Duodenal mucosa (tissue), 2 donors: ENCODE data around the gene SLC7A10.

Experiments used
- H3K27ac ChIP-seq: one replicate; pipeline ENCODE4 v1.7.0; 2013; ENCODE audit warnings: low read depth, low read length
- H3K27me3 ChIP-seq, 2 donors: one replicate each; pipeline ENCODE4 v1.7.0; 2013; ENCODE audit warnings: low read length in 2 of 2, control low read depth in 1 of 2; ENCODE audit not compliant: insufficient read depth in 2 of 2, control insufficient read depth in 1 of 2
- H3K36me3 ChIP-seq, 2 donors: one replicate each; pipeline ENCODE4 v1.7.0; 2013; ENCODE audit warnings: low read length in 2 of 2, control low read depth in 1 of 2; ENCODE audit not compliant: insufficient read depth in 2 of 2, control insufficient read depth in 1 of 2
- H3K4me1 ChIP-seq, 2 donors: one replicate each; pipeline ENCODE4 v1.7.0; 2013; ENCODE audit warnings: low read length in 2 of 2, control low read depth in 1 of 2; ENCODE audit not compliant: insufficient read depth in 2 of 2, control insufficient read depth in 1 of 2
- H3K4me3 ChIP-seq, 2 donors: one replicate each; pipeline ENCODE4 v1.7.0; 2013; ENCODE audit warnings: low read length in 2 of 2, low read depth in 1 of 2
- H3K9ac ChIP-seq, 2 donors: one replicate each; pipeline ENCODE4 v1.7.0; 2013; ENCODE audit warnings: low read length in 2 of 2, low read depth in 1 of 2
- H3K9me3 ChIP-seq, 2 donors: one replicate each; pipeline ENCODE4 v1.7.0; 2013; ENCODE audit warnings: low read length in 2 of 2, control low read depth in 1 of 2; ENCODE audit not compliant: control insufficient read depth in 1 of 2

Gene SLC7A10

GRCh38 chr19:33254245-33254824 is 28.7 kb upstream of the SLC7A10 start:
- Histone ChIP-seq H3K4me1 (peaks cover 0 to 10% of the 10 kb centered on the region in 2 donors), H3K4me3 (no peak overlapping the region), H3K9me3 (no peaks in the 10 kb centered on the region), H3K27me3 (peaks cover 0 to 4% of the 10 kb centered on the region in 2 donors), H3K27ac (no peak overlapping the region), H3K9ac (no peak overlapping the region), H3K36me3 (no peaks in the 10 kb centered on the region)

- H3K9me3 ChIP-seq: no peaks in the 10 kb centered on the region
- H3K4me3 ChIP-seq: no peak overlapping the region
- peaks cover 0 to 4% of the 10 kb centered on the region in 2 donors for H3K27me3 ChIP-seq
- no peak overlapping the region for H3K9ac ChIP-seq
- no peak overlapping the region for H3K27ac ChIP-seq
- H3K4me1 ChIP-seq: peaks cover 0 to 11% of the 10 kb centered on the region in 2 donors
- no peaks in the 10 kb centered on the region for H3K36me3 ChIP-seq
These were observed 27.3 kb upstream of the SLC7A10 start for GRCh38 chr19:33252971-33253370.

DNA sequence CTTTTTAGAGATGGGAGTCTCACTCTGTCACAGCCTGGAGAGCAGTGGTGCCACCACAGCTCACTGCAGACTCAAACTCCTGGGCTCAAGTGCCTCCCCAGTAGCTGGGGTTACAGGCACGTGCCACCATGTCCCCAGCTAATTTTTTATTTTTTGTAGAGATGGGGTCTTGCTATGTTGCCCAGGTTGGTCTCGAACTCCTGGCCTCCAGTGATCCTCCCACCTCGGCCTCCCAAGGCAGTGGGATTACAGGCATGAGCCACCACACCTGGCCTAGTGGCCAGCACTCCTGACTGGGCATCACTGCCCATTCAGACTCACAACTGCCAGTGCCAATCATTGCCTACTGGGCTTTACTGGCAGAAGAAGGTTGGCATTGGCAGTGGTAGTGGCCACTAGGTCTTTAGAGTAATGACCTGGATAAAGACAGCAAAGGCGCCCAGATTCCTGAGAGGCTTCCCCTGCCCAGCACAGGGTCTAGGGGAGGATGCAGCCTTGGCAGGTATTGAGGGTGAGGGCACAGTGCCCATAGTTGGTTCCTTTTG is 26.8 kb upstream of the SLC7A10 start:
- Histone ChIP-seq H3K4me3 (no peak overlapping the region), H3K27me3 (peaks cover 0 to 4% of the 10 kb centered on the region in 2 donors), H3K9ac (no peak overlapping the region), H3K36me3 (no peaks in the 10 kb centered on the region), H3K27ac (no peak overlapping the region), H3K4me1 (peaks cover 0 to 11% of the 10 kb centered on the region in 2 donors), H3K9me3 (no peaks in the 10 kb centered on the region)

DNA sequence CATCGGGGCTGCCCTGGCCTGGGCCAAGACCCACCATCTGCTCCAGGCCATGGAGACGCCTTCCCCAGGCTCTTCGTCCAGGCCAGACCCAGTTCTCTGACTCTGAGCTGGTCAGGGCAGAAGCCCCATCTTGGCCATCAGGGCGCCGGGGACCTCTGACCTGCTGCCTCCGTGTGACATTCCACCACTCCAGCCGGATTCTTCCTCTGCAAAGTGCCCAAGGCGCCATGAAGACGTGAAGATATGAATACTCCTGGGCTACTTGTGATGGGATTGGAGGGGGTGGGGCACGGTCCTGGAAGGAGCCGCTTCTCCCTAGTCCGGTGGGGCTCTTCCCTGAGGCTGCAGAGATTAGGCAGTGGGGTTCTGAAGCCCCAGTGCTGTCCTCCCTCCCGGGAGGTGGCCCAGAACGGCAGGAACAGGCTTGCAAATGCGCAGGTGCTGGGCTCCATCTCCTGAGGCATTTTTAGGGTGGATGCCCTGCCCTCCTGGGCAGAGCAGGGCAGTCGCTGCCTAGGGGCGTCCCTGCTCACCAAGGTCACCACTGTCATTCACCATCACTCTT is 26.0 kb upstream of the SLC7A10 start:
- Histone ChIP-seq H3K9me3 (no peaks in the 10 kb centered on the region), H3K27ac (no peak overlapping the region), H3K27me3 (peaks cover 0 to 4% of the 10 kb centered on the region in 2 donors), H3K9ac (no peak overlapping the region), H3K4me3 (no peak overlapping the region), H3K4me1 (peaks cover 0 to 11% of the 10 kb centered on the region in 2 donors), H3K36me3 (no peaks in the 10 kb centered on the region)

DNA sequence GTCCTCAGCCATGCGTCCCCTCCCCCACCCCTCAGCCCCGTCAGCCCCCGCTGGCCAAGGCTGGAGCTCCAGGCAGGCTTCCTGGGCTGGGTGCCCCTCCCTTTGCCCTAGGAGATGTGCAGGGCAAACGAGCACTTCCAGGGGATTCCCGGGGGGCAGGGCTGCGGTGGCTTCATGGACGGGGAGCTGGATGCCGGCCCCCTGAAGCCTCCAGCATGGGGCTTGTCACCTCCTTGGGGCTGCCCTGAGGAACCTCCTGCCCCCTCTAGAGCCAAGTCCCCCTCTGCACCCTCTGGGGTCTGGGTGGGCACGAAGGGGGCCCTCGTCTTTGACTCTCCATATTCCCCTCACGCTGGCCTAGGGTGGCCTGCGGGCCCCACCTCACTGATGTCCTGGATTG is 25.4 kb upstream of the SLC7A10 start:
- no peaks in the 10 kb centered on the region for H3K36me3 ChIP-seq
- peaks cover 0 to 11% of the 10 kb centered on the region in 2 donors for H3K4me1 ChIP-seq
- H3K27ac ChIP-seq: no peak overlapping the region
- H3K4me3 ChIP-seq: no peak overlapping the region
- peaks cover under 1% of the 10 kb centered on the region in 2 donors for H3K9me3 ChIP-seq
- H3K9ac ChIP-seq: no peak overlapping the region
- peaks cover 0 to 4% of the 10 kb centered on the region in 2 donors for H3K27me3 ChIP-seq

- peaks cover 0 to 11% of the 10 kb centered on the region in 2 donors for H3K4me1 ChIP-seq
- H3K4me3 ChIP-seq: no peak overlapping the region
- no peaks in the 10 kb centered on the region for H3K36me3 ChIP-seq
- H3K27me3 ChIP-seq: peaks cover 0 to 4% of the 10 kb centered on the region in 2 donors
- H3K9me3 ChIP-seq: peaks cover 4 to 6% of the 10 kb centered on the region in 2 donors
- no peak overlapping the region for H3K27ac ChIP-seq
- no peak overlapping the region for H3K9ac ChIP-seq
These were observed 24.9 kb upstream of the SLC7A10 start for GRCh38 chr19:33250500-33250899.

DNA sequence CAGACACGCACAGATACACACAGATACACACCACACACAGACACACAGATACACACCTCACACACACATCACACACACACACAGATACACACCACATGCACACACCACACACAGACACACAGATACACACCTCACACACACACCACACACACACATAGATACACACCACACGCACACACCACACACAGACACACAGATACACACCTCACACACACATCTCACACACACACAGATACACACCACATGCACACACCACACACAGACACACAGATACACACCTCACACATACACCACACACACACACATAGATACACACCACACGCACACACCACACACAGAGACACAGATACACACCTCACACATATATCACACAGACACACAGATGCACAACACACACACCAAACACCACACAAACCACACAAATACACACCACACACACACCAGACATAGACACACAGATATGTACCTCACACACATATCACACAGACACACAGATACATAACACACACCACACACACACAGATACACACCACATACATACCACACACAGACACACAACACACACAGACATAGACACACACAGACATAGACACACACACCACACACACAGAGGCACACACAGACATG is 24.2 kb upstream of the SLC7A10 start:
- Histone ChIP-seq H3K36me3 (no peaks in the 10 kb centered on the region), H3K9me3 (peaks cover 7 to 11% of the 10 kb centered on the region in 2 donors), H3K4me3 (no peak overlapping the region), H3K4me1 (peaks cover 0 to 11% of the 10 kb centered on the region in 2 donors), H3K9ac (no peak overlapping the region), H3K27me3 (no peaks in the 10 kb centered on the region), H3K27ac (no peak overlapping the region)

- Histone ChIP-seq H3K4me1 (peaks cover 0 to 11% of the 10 kb centered on the region in 2 donors), H3K27me3 (no peaks in the 10 kb centered on the region), H3K9me3 (peaks cover 7 to 11% of the 10 kb centered on the region in 2 donors), H3K9ac (no peak overlapping the region), H3K4me3 (no peak overlapping the region), H3K27ac (no peak overlapping the region), H3K36me3 (no peaks in the 10 kb centered on the region)
These were observed 23.4 kb upstream of the SLC7A10 start for GRCh38 chr19:33248954-33249613.

GRCh38 chr19:33248553-33248953 is 22.9 kb upstream of the SLC7A10 start:
- H3K4me3 ChIP-seq: no peak overlapping the region
- peaks cover 7 to 11% of the 10 kb centered on the region in 2 donors for H3K9me3 ChIP-seq
- H3K36me3 ChIP-seq: no peaks in the 10 kb centered on the region
- H3K9ac ChIP-seq: no peak overlapping the region
- H3K4me1 ChIP-seq: peaks cover 0 to 11% of the 10 kb centered on the region in 2 donors
- H3K27me3 ChIP-seq: no peaks in the 10 kb centered on the region
- H3K27ac ChIP-seq: no peak overlapping the region

- no peak overlapping the region for H3K4me3 ChIP-seq
- H3K27ac ChIP-seq: no peak overlapping the region
- peaks cover 0 to 11% of the 10 kb centered on the region in 2 donors for H3K4me1 ChIP-seq
- H3K27me3 ChIP-seq: no peaks in the 10 kb centered on the region
- H3K9ac ChIP-seq: no peak overlapping the region
- no peaks in the 10 kb centered on the region for H3K36me3 ChIP-seq
- peaks cover 7 to 11% of the 10 kb centered on the region in 2 donors for H3K9me3 ChIP-seq
These were observed 22.5 kb upstream of the SLC7A10 start for GRCh38 chr19:33248104-33248503.
